ENCODE data around the gene PHF19. TPM values are rescaled to one million over a fixed set of nuclear protein-coding genes. Genes with fewer than 3 reads are reported as not detected.

PHF19 gene
- total and polyA plus RNA-seq, 2 experiments from 2014 or later: 16.8 to 31.0 TPM

GRCh38 chr9:120875954-120876841 is 790 bp downstream of the PHF19 start:
- peaks cover 27% of the 10 kb centered on the region for H3F3A ChIP-seq (replicated peaks; ENCODE audit: low read depth)
- Mint-ChIP-seq H3K27me3 (ENCODE audit: insufficient read depth, low read depth, poor library complexity) (peaks cover 26% of the 10 kb centered on the region), H3K4me3 (peak overlapping the region; percentile 75), H3K4me1 (peaks cover 59% of the 10 kb centered on the region), H3K27ac (peak overlapping the region; percentile 76; the same call in 1 of the 2 replicates), H3K9me3 (no peaks in the 10 kb centered on the region), H3K36me3 (ENCODE audit: low read depth) (peaks cover 37% of the 10 kb centered on the region)
- H3K27me3 ChIP-seq (ENCODE audit: insufficient read depth): peaks cover 8% of the 10 kb centered on the region
- TF ChIP-seq ZNF114 (CRISPR knock-in tag; IDR thresholded peaks at IDR 0.05) (no peak), CTCF (conservative IDR thresholded peaks at IDR 0.05; ENCODE audit: low read depth in 2 of 2) (0 out of 4 replicates have a peak, but pooled peaks of 1 of the 2 experiments have one; percentile 17), REST (IDR thresholded peaks at IDR 0.05; ENCODE audit: unreplicated experiment) (no peak), POLR2AphosphoS5 (IDR thresholded peaks at IDR 0.05; ENCODE audit: low read depth) (peak; percentile 67), CREB1 (CRISPR knock-in tag; IDR thresholded peaks at IDR 0.05; ENCODE audit: low read depth) (no peak), JUNB (IDR thresholded peaks at IDR 0.05; ENCODE audit: unreplicated experiment) (no peak), NANOG (IDR thresholded peaks at IDR 0.05; ENCODE audit: borderline replicate concordance) (no peak), ZNF331 (CRISPR knock-in tag; IDR thresholded peaks at IDR 0.05; ENCODE audit: low read depth) (no peak), STAT1 (IDR thresholded peaks at IDR 0.05; ENCODE audit: unreplicated experiment) (no peak)
- TF ChIP-seq, protein P1, sequence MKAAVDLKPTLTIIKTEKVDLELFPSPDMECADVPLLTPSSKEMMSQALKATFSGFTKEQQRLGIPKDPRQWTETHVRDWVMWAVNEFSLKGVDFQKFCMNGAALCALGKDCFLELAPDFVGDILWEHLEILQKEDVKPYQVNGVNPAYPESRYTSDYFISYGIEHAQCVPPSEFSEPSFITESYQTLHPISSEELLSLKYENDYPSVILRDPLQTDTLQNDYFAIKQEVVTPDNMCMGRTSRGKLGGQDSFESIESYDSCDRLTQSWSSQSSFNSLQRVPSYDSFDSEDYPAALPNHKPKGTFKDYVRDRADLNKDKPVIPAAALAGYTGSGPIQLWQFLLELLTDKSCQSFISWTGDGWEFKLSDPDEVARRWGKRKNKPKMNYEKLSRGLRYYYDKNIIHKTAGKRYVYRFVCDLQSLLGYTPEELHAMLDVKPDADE (IDR thresholded peaks at IDR 0.05): peak; percentile 34; the same call in 1 of the 2 replicates
- no peaks in the 10 kb centered on the region for H3K9me2 ChIP-seq (ENCODE audit: insufficient read depth)
- no peaks in the 10 kb centered on the region for H4K20me1 ChIP-seq (replicated peaks; ENCODE audit: insufficient read depth)
- DNase-seq (ENCODE audit: low spot score) (peak; percentile 85), ATAC-seq (peak; percentile 58)
- peaks cover 44% of the 10 kb centered on the region for H3K4me1 ChIP-seq (ENCODE audit: insufficient read depth)
- H2AFZ ChIP-seq: peak overlapping the region; percentile 81
- peaks cover 5% of the 10 kb centered on the region; the same call in 1 of the 2 replicates for H3K36me3 ChIP-seq (ENCODE audit: insufficient read depth)
- peaks cover 6% of the 10 kb centered on the region; the same call in 1 of the 2 replicates for H3K79me2 ChIP-seq (replicated peaks; ENCODE audit: insufficient read depth)
- H3K4me2 ChIP-seq: peak overlapping the region; percentile 91
- H3K27ac ChIP-seq (ENCODE audit: low read depth): peak overlapping the region; percentile 92
- peak overlapping the region; percentile 89 for H3K4me3 ChIP-seq

All from GM23338 (cell line).